A673 (cell line): ENCODE data around the gene MRM1. TPM values are rescaled to one million over a fixed set of nuclear protein-coding genes. Genes with fewer than 3 reads are reported as not detected.
A peak's percentile ranks its signal among the peaks of the same experiment; 100 is the strongest.

Experiments
- Bru-seq: library from RNA; stranded (reverse); fragments of 400-500 nt; gene quantifications from one replicate; lab custom pipeline; 2021; lab: Mats Ljungman, UMichigan
- BruChase-seq, 2 experiments: library from RNA; stranded (reverse); fragments of 400-500 nt; gene quantifications; one replicate each; lab custom pipeline; 2021; lab: Mats Ljungman, UMichigan
- BruUV-seq: library from RNA; stranded (reverse); fragments of 400-500 nt; replicated peaks from 2 replicates; lab custom pipeline; 2021; lab: Mats Ljungman, UMichigan
- CTCF ChIA-PET: fragments of 300-600 bp; sonication (Branson Sonifier 250); formaldehyde crosslinking; loops from one replicate; lab custom pipeline; 2022; ENCODE audit warnings: antibody characterized with exemption; lab: Charles Lee
- POLR2A ChIA-PET: fragments of 300-600 bp; sonication (Branson Sonifier 250); formaldehyde crosslinking; loops from one replicate; lab custom pipeline; 2022; ENCODE audit warnings: antibody characterized with exemption; ENCODE audit not compliant: low non-redundant PET; lab: Charles Lee
- DNase-seq: peaks from one replicate; pipeline ENCODE4 v3.0.0-alpha.2; 2015; ENCODE audit warnings: low spot score
- H3K27ac ChIP-seq: fragments of 200-600 bp; sonication (generic); 2 replicates; pipeline ENCODE4 v1.5.1; 2016; ENCODE audit warnings: mixed run types, low read depth, mild to moderate bottlenecking, mixed read lengths, antibody characterized with exemption, low read length; ENCODE audit not compliant: poor library complexity, severe bottlenecking
- H3K27me3 ChIP-seq: fragments of 200-600 bp; sonication (generic); replicated peaks from 2 replicates; pipeline ENCODE4 v1.6.1; 2017; ENCODE audit warnings: mixed run types, low read depth, mild to moderate bottlenecking, mixed read lengths, antibody characterized with exemption, low read length; ENCODE audit not compliant: insufficient read depth, poor library complexity
- H3K36me3 ChIP-seq: fragments of 200-600 bp; sonication (generic); 2 replicates; pipeline ENCODE4 v1.6.1; 2016; ENCODE audit warnings: mixed run types, mild to moderate bottlenecking, mixed read lengths, antibody characterized with exemption, low read length; ENCODE audit not compliant: insufficient read depth, poor library complexity, severe bottlenecking
- H3K4me1 ChIP-seq: fragments of 200-600 bp; sonication (generic); 2 replicates; pipeline ENCODE4 v1.6.1; 2017; ENCODE audit warnings: mixed run types, mild to moderate bottlenecking, mixed read lengths, antibody characterized with exemption, low read length; ENCODE audit not compliant: insufficient read depth, poor library complexity, severe bottlenecking
- H3K4me3 ChIP-seq: fragments of 200-600 bp; sonication (generic); 2 replicates; pipeline ENCODE4 v1.5.1; 2016; ENCODE audit warnings: low read depth, mixed run types, mild to moderate bottlenecking, mixed read lengths, low read length; ENCODE audit not compliant: poor library complexity, severe bottlenecking
- H3K9me3 ChIP-seq: fragments of 200-600 bp; sonication (generic); 2 replicates; pipeline ENCODE4 v1.6.1; 2016; ENCODE audit warnings: mixed run types, low read depth, mild to moderate bottlenecking, mixed read lengths, antibody characterized with exemption, low read length; ENCODE audit not compliant: poor library complexity, severe bottlenecking
- EZH2 ChIP-seq: fragments of 200-600 bp; sonication (generic); IDR thresholded peaks from 2 replicates; pipeline ENCODE4 v1.6.1; 2017; ENCODE audit warnings: borderline replicate concordance, low read depth, mild to moderate bottlenecking, mixed read lengths, antibody characterized with exemption, low read length; ENCODE audit not compliant: poor library complexity, severe bottlenecking
- intact Hi-C: fragments of 100-400 bp; cut with micrococcal nuclease; formaldehyde crosslinking; loops from one replicate; pipeline ENCODE4 v1.10.0; 2022; ENCODE audit not compliant: unreplicated experiment
- long read RNA-seq: library from polyadenylated mRNA; stranded (forward); transcript quantifications from one replicate; pipeline ENCODE4 v2.0.0, GENCODE V29; 2022
- total RNA-seq: library from RNA; stranded (reverse); gene quantifications from 2 replicates; pipeline ENCODE4 v1.2.3, GENCODE V29; 2021
- TF ChIP-seq, protein P1 (sequence below): fragments of 300-800, 200-600 bp; sonication (generic); conservative IDR thresholded peaks from 2 replicates; pipeline ENCODE4 v1.5.1; 2017; ENCODE audit warnings: low read depth, mild to moderate bottlenecking, antibody characterized with exemption, low read length, moderate library complexity, mixed read lengths

The MRM1 gene, protein sequence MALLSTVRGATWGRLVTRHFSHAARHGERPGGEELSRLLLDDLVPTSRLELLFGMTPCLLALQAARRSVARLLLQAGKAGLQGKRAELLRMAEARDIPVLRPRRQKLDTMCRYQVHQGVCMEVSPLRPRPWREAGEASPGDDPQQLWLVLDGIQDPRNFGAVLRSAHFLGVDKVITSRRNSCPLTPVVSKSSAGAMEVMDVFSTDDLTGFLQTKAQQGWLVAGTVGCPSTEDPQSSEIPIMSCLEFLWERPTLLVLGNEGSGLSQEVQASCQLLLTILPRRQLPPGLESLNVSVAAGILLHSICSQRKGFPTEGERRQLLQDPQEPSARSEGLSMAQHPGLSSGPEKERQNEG
- total RNA-seq (5.7 and 6.5 TPM in 2 replicates), Bru-seq, nascent RNA (percentile 55 among the genes with signal in this experiment), BruChase-seq, experiment 1, labeled RNA remaining after a 2-hour chase (percentile 57 among the genes with signal in this experiment), BruChase-seq, experiment 2, labeled RNA remaining after a 6-hour chase (percentile 61 among the genes with signal in this experiment)
- long read RNA-seq, transcript MRM1-204 (5 exons, 1,857 nt), result major isoform, 5 of 8 reads
- long read RNA-seq, partial matches to known transcripts, result 1 of 8 reads
- long read RNA-seq, other reads (novel, unspliced or antisense), result 2 of 8 reads

DNA sequence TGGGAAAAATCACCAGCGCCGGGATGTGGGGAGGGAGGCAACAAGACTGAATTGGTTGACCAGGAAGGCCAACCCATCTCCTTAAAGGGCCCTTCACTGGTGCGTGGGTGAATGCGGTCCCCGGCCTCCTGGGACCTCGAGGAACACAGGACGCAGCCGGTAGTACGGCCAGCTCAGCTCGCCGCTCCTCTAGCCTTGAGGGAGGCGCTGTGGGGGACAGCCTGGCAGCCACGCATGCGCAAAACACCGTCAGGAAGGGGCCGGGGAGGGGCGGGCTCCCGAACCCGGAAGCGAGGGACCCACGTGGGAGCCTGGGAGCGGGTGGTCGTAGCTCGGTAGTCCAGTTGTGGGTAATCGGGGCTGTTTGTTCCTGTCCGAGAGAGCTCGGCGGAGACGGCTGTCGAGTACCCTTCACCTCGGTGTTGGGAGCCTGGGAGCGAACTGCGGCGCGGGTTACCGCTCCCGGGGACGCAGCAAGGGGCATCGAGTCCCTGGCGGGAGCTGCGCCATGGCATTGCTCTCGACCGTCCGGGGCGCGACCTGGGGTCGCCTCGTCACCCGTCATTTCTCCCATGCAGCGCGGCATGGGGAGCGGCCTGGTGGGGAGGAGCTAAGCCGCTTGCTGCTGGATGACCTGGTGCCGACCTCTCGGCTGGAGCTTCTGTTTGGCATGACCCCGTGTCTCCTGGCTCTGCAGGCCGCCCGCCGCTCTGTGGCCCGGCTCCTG is at the start of gene MRM1:
Gene MRM1 (plus strand): TSS at position 281 of the 727 bp plus-strand sequence. CDS start 228 bp downstream, at position 509.
- no peak for TF ChIP-seq EZH2
- TF ChIP-seq, protein P1, sequence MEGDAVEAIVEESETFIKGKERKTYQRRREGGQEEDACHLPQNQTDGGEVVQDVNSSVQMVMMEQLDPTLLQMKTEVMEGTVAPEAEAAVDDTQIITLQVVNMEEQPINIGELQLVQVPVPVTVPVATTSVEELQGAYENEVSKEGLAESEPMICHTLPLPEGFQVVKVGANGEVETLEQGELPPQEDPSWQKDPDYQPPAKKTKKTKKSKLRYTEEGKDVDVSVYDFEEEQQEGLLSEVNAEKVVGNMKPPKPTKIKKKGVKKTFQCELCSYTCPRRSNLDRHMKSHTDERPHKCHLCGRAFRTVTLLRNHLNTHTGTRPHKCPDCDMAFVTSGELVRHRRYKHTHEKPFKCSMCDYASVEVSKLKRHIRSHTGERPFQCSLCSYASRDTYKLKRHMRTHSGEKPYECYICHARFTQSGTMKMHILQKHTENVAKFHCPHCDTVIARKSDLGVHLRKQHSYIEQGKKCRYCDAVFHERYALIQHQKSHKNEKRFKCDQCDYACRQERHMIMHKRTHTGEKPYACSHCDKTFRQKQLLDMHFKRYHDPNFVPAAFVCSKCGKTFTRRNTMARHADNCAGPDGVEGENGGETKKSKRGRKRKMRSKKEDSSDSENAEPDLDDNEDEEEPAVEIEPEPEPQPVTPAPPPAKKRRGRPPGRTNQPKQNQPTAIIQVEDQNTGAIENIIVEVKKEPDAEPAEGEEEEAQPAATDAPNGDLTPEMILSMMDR, result 0 out of 2 replicates have a peak, but pooled peaks have one; percentile 20
- DNase-seq, result peak; percentile 84
- no TSS peak for BruUV-seq
- Histone ChIP-seq H3K9me3 (no peaks in the 10 kb centered on the region), H3K4me1 (no peaks in the 10 kb centered on the region), H3K27ac (peak within 1 kb of the TSS; percentile 57), H3K27me3 (no peaks in the 10 kb centered on the region), H3K4me3 (peak within 1 kb of the TSS; percentile 73), H3K36me3 (no peaks in the 10 kb centered on the region)
- ChIA-PET POLR2A (no interaction called here), CTCF (no interaction called here)
- intact Hi-C loops, result no loop called here

DNA sequence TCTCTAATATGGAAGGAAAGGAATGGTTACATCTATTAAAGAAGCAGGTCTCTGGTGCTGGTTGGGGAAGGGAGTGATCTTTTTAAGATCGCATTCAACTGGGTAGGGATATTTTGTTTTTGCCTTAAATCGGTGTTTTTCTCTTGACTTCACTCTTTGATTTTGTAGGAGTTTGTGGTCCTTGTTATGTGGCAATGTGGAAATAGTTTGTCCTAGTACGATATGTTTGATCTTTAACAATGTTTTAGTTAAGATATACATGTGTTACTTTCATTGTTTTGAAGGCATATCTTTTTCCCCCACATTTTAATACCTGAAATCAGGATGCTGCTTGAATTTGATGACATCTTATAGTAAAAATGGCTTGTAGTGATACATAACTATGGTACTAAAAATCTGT is 47.9 kb upstream of the MRM1 start:
- intact Hi-C loops, result no loop called here

DNA sequence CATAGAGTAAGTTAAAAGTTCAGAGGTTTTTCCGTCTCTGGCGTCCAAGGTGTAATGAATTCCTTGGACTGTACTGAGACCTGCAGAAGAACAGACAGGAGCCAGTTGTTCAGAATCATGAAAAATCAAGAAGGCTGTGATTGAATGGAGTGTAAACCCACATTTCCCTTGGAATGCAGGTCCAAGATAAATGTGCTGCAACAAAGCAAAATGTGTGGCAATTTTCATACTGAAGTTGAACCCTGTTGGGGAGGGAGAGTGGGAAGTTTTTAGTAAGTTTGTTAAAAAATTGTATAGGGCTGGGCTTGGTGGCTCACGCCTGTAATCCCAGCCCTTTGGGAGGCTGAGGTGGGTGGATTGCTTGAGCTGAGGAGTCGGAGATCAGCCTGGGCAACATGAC is 35.3 kb upstream of the MRM1 start:
- no peaks in the 10 kb centered on the region for H3K9me3 ChIP-seq
- H3K27me3 ChIP-seq, result no peaks in the 10 kb centered on the region
- DNase-seq, result no peak
- TF ChIP-seq, protein P1, result no peak
- TF ChIP-seq EZH2, result no peak
- ChIA-PET POLR2A (no interaction called here), CTCF (interaction anchor here (0.6 kb wide), 1 partner anchor 17 kb away, joined by 4 read pairs; no protein-coding TSS in a partner anchor)
- H3K4me3 ChIP-seq, result no peak overlapping the region
- H3K36me3 ChIP-seq, result peaks cover 18% of the 10 kb centered on the region
- H3K4me1 ChIP-seq, result no peaks in the 10 kb centered on the region
- no TSS peak for BruUV-seq
- intact Hi-C loops, result no loop called here
- H3K27ac ChIP-seq, result no peak overlapping the region

More for the DNA sequence above, 47.9 kb upstream of the MRM1 start:
- Histone ChIP-seq H3K4me3 (no peak overlapping the region), H3K9me3 (no peaks in the 10 kb centered on the region), H3K4me1 (no peaks in the 10 kb centered on the region), H3K36me3 (peaks cover 5% of the 10 kb centered on the region), H3K27ac (no peak overlapping the region), H3K27me3 (no peaks in the 10 kb centered on the region)
- DNase-seq, result no peak
- TF ChIP-seq, protein P1, result no peak
- TF ChIP-seq EZH2, result no peak
- ChIA-PET CTCF (no interaction called here), POLR2A (no interaction called here)
- no TSS peak for BruUV-seq
